NOMO-1 treated with DMSO at 0.1 percent for 48 hours (cell line): ENCODE measurements around the gene C6orf132.

ENCODE experiments used
- DNase-seq: peaks from one replicate; lab custom pipeline; 2025; ENCODE audit not compliant: unreplicated experiment; lab: John Stamatoyannopoulos, UW

The C6orf132 gene

GRCh38 chr6:42137194-42137753 is 5.1 kb downstream of the C6orf132 start:
- DNase-seq, result no peak

GRCh38 chr6:42136508-42137193 is 5.8 kb downstream of the C6orf132 start:
- DNase-seq, result no peak

GRCh38 chr6:42135722-42136121 is 6.7 kb downstream of the C6orf132 start:
- DNase-seq, result no peak

GRCh38 chr6:42135161-42135560 is 7.3 kb downstream of the C6orf132 start:
- DNase-seq, result no peak

GRCh38 chr6:42133926-42134325 is 8.5 kb downstream of the C6orf132 start:
- DNase-seq, result no peak

GRCh38 chr6:42131531-42131930 is 10.9 kb downstream of the C6orf132 start:
- DNase-seq, result no peak

GRCh38 chr6:42129360-42129676 is 13.1 kb downstream of the C6orf132 start:
- no peak for DNase-seq

- no peak for DNase-seq
Observed at GRCh38 chr6:42128460-42129359, 13.7 kb downstream of the C6orf132 start.

GRCh38 chr6:42125663-42126062 is 16.8 kb downstream of the C6orf132 start:
- no peak for DNase-seq

GRCh38 chr6:42125231-42125630 is 17.2 kb downstream of the C6orf132 start:
- peak; percentile 12 for DNase-seq

GRCh38 chr6:42124223-42124836 is 18.1 kb downstream of the C6orf132 start:
- no peak for DNase-seq

GRCh38 chr6:42123379-42124103 is 18.9 kb downstream of the C6orf132 start:
- no peak for DNase-seq

GRCh38 chr6:42120895-42121865 is 21.2 kb downstream of the C6orf132 start:
- DNase-seq, result no peak

GRCh38 chr6:42118162-42119001 is 24.0 kb downstream of the C6orf132 start:
- DNase-seq, result no peak

GRCh38 chr6:42117843-42118161 is 24.6 kb downstream of the C6orf132 start:
- no peak for DNase-seq

GRCh38 chr6:42113936-42114636 is 28.3 kb downstream of the C6orf132 start:
- no peak for DNase-seq

- DNase-seq, result no peak
Observed at GRCh38 chr6:42112351-42112750, 30.1 kb downstream of the C6orf132 start.

GRCh38 chr6:42110683-42111082 is 31.7 kb downstream of the C6orf132 start:
- DNase-seq, result no peak

- DNase-seq, result no peak
Observed at GRCh38 chr6:42108071-42108470, 34.3 kb downstream of the C6orf132 start.
